GM18858 (cell line): Measurements from ENCODE around the gene SOX12.
A peak's percentile ranks its signal among the peaks of the same experiment; 100 is the strongest.

ENCODE experiments used
- ATAC-seq: cut with Tn5 transposase; IDR thresholded peaks from one replicate; pipeline ENCODE4 v1.9.1; 2021; ENCODE audit not compliant: unreplicated experiment

SOX12 gene

DNA sequence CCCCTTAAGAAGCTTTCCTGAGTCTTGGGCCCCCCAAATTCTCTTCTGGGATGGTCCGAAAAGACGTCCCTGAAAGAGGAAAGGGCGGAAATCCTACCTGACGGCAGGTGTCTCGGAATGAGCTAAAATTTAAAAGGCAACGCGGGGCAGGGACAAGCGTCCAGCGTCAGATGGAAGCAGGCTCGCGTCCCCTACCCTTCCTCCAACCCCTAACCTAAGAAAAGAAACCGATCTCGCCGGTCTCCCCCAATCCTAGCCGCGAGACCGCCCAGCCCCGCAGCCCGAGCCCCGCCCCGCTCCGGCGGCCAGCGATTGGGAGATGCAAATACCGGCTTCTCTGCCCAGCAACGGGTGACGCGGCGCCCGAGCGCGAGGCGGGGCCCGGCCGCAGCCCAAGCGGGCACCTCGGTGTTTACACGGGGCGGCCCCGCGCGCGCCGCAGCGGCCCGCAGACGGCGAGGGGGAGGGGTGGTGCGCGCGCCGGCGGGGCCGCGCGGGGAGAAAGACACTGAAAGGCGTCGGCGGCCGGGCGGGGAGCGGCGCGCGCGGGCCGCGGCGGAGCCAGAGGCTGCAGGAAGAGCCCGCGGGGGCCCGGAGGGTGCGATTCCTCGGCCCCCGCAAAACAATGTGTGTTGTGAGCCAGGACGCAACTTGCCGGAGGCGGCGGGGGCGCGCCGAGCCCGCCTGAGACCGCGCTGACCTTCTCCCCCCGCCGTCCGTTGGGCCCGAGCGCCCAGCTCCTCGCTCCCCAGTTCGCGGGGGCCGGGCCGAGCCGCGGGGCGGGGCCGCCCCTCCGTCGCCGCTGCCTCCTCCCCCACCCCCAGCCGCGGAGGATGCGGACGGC, at the start of gene SOX12:
Gene SOX12, plus strand, starts transcription at position 508 of the 844 bp plus-strand sequence. CDS start 373 bp downstream, outside the sequence.
- peak; percentile 58 for ATAC-seq

DNA sequence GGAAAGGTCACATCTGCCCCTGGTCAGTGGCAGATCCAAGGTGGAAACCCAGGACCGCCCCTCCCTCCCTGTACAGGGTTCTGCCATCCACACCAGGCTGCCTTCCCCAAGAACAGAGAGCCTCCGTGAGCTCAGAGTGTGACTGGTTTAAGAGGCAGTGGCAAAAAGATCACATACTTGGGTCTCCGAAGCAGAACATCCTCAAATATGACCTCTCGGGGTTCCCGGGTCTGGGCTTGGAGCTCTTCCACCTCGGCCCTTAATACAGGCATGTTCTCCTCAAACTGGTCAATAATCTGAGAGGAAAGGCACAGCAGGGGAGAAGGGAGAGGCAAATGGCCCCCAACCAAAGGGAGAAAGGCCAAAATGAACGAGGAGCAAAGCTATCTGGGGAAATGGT, 49.6 kb upstream of the SOX12 start:
- no peak for ATAC-seq

- ATAC-seq = no peak
Observed at GRCh38 chr20:276620-277495, 48.5 kb upstream of the SOX12 start.

- ATAC-seq = no peak
Observed at GRCh38 chr20:277496-277781, 47.9 kb upstream of the SOX12 start.

GRCh38 chr20:278181-278580, 47.2 kb upstream of the SOX12 start:
- no peak for ATAC-seq

DNA sequence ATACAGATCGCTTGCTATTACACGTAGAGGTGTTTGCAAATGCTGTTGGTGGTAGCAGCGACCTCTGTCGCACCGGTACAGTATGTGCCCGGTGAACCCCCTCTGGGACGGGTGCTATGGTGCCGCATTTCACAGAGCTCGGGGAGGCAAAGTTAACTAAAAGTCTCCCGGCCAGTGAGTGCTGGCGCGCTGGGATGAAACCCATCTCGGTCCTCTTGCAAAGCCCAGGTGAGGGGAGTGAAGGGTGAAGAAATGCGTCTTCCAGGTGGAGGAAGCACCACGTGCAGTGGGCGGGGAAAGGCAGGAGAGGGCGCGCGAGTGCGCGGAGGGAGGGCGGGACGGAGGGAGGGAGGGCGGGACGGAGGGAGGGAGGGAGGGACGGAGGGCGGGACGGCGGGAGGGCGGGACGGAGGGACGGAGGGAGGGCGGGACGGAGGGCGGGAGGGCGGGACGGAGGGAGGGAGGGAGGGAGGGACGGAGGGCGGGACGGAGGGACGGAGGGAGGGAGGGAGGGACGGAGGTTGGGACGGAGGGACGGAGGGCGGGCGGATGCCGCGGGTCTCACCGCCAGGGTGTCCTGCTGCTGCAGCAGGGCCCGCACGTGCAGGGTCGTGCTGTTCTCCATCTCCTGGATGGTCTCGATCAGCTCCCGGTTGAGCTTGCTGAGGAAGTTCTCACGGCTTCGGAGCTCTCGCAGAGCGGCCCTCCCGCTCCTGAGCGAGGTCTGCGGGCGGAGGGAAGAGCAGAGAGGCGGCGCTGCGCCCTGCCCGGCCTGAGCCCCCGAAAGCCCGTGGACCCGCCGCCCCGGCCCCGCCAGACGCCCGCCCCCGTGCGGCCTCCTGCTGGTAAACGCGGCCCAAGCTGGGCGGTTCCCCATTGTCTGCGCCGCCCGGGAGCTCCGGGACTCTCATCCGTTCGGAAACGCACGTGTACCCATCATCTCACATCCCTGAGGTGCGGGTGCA, 46.5 kb upstream of the SOX12 start:
- no peak for ATAC-seq

DNA sequence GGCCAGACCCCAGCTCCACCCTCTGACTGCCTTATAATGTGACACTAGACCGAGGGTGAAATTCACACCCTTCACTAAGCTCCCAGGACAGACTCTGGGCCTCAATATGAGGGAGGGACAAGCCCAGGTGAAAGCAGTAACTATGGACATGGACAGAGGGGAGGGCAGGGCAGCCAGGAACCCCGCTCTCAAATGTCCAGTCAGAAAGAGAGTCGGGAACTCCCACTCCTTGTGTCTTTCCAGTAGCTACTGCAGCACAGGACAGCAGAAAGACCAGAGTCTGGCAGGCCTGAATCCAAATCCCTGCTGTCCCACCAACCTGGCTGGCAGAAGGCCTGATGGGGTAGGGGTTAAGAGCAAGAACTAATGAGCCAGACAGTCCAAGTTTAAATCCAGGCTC, 41.2 kb upstream of the SOX12 start:
- ATAC-seq = no peak

DNA sequence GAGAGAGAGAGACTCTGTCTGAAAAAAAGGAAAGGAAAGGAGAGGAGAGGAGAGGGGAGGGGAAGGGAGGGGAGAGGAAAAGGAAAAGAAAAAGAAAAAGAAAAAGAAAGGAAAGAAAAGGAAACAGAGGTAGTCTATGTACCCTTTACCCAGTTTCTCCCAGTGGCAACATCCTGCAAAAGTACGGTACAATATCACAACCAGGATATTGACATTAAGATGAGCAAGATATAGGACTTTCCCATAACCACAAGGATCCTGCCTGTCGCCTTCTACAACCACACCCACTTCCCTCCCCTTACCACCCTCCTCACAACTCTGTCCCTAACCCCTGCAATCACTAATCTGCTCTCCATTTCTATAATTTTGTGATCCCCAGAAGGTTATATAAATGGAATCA, 38.8 kb upstream of the SOX12 start:
- ATAC-seq = no peak

DNA sequence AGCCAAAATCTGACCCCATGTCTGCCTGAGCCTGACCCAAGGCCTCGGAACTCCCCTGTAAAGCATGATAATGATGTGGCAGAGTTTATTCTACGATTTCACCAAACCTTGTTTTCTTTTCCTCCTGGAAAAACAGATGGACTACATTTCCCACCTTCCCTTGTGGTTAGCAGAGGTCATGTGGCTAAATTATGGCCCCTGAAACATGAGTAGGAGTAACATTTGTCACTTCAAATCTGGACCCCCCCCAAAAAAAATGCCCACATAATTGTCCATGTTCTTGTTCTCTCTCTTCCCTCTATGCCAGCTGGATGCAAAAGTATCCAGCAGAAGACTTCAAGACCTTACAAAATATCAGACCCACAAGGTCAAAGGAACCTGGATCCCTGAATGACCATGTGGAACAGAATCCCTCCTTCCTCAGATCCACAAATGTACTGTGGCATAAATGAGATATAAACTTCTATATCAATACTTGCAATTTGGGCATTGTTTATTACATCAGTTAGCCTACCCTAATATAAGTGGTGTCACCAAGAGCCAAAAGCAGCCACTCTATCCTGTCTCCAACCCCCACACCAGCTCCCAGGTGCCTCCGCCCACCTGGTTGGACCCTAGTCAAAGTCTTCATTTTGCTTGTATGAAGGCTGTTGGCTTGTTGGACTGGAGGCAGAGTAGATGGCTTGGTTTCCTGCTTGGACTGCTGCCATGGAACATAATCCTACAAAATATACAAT, 36.2 kb upstream of the SOX12 start:
- no peak for ATAC-seq

DNA sequence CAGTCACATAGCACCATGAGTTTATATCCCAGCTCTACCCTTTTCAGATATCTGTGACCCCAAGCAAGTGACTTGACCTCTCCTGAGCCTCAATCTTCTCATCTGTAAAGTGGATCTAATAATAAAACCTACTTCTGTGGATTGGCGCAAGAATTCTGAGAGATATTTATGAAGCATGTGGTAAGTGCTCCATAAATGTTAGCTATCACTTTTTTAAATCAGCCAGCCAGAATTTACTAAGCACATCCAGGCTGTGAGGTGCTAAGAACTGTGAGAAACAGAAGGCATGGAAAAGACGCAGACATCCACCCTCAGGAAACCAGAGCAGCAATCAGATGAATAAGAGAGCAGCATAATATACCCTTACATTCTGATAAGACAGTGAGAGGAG, 35.7 kb upstream of the SOX12 start:
- no peak for ATAC-seq

- ATAC-seq = no peak
Observed at GRCh38 chr20:290084-290831, 35.1 kb upstream of the SOX12 start, which contains the start of gene C20orf96. Gene C20orf96, minus strand, starts transcription at chr20:290750. Its CDS starts 140 bp downstream, at chr20:290610.

GRCh38 chr20:294602-295001, 30.8 kb upstream of the SOX12 start:
- no peak for ATAC-seq

GRCh38 chr20:295804-296203, 29.5 kb upstream of the SOX12 start:
- no peak for ATAC-seq

- ATAC-seq = peak; percentile 65
Observed at GRCh38 chr20:297098-297924, 28.0 kb upstream of the SOX12 start, which contains the start of gene ZCCHC3. Gene ZCCHC3, plus strand, starts transcription at chr20:297570. Its CDS starts 17 bp downstream, at chr20:297587.

DNA sequence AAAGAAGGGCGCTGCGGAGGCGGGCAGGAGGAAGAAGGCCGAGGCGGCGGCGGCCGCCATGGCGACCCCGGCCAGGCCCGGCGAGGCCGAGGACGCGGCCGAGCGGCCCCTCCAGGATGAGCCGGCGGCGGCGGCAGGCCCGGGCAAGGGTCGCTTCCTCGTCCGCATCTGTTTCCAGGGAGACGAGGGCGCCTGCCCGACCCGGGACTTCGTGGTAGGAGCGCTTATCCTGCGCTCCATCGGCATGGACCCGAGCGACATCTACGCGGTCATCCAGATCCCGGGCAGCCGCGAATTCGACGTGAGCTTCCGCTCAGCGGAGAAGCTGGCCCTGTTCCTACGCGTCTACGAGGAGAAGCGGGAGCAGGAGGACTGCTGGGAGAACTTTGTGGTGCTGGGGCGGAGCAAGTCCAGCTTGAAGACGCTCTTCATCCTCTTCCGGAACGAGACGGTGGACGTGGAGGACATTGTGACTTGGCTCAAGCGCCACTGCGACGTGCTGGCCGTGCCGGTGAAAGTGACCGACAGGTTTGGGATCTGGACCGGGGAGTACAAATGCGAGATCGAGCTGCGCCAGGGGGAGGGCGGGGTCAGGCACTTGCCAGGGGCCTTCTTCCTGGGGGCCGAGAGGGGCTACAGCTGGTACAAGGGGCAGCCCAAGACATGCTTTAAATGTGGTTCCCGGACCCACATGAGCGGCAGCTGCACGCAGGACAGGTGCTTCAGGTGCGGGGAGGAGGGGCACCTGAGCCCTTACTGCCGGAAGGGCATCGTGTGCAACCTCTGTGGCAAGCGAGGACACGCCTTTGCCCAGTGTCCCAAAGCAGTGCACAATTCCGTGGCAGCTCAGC, 27.2 kb upstream of the SOX12 start:
- ATAC-seq = peak; percentile 9

GRCh38 chr20:298776-299391, 26.5 kb upstream of the SOX12 start:
- ATAC-seq = no peak

GRCh38 chr20:300345-300990, 24.9 kb upstream of the SOX12 start:
- ATAC-seq = no peak
